Measurements from ENCODE around the gene MME. TPM values are rescaled to one million over a fixed set of nuclear protein-coding genes. Genes with fewer than 3 reads are reported as not detected.

MME gene
- total and polyA plus RNA-seq, 2 of the 8 experiments (the other 6 are each of a cell fraction or from before 2014, with no cell fraction given) = 5.0 to 39.6 TPM

- no peak overlapping the region for H2BK12ac ChIP-seq (ENCODE audit: low read depth, low read length)
- no peaks in the 10 kb centered on the region for H3K79me2 ChIP-seq (ENCODE audit: control insufficient read depth in 1 of 2, insufficient read depth in 2 of 2, low read length in 2 of 2)
- H4K20me1 ChIP-seq (replicated peaks in 1 of 2; ENCODE audit: control insufficient read depth in 1 of 2, insufficient read depth in 2 of 2, low read length in 2 of 2) = no peaks in the 10 kb centered on the region
- no peaks in the 10 kb centered on the region for H3K36me3 ChIP-seq (ENCODE audit: control insufficient read depth in 2 of 4, insufficient read depth in 4 of 4, low read length in 3 of 4)
- no peaks in the 10 kb centered on the region for H3K23me2 ChIP-seq (ENCODE audit: low read depth, low read length)
- H3K4me3 ChIP-seq (ENCODE audit: extremely low read depth in 1 of 4, insufficient read depth in 2 of 4, low read depth in 3 of 4, low read length in 4 of 4) = no peak overlapping the region
- no peaks in the 10 kb centered on the region for H3K4me1 ChIP-seq (replicated peaks in 1 of 4; ENCODE audit: control insufficient read depth in 3 of 4, insufficient read depth in 4 of 4, low read length in 3 of 4)
- H2BK15ac ChIP-seq (ENCODE audit: low read length) = no peak overlapping the region
- H3K18ac ChIP-seq (ENCODE audit: extremely low read depth, low read length) = no peak overlapping the region
- no peak overlapping the region for H3K4me2 ChIP-seq (ENCODE audit: insufficient read depth in 1 of 2, low read depth in 2 of 2, low read length in 2 of 2)
- no peak overlapping the region for H3K4ac ChIP-seq (replicated peaks; ENCODE audit: insufficient read length, low read depth, low read length)
- no peaks in the 10 kb centered on the region for H3K27me3 ChIP-seq (replicated peaks in 1 of 4; ENCODE audit: control insufficient read depth in 3 of 4, extremely low read depth in 1 of 4, insufficient read depth in 3 of 4, low read length in 3 of 4)
- no peak overlapping the region for H3K9ac ChIP-seq (replicated peaks in 1 of 4; ENCODE audit: extremely low read depth in 1 of 4, low read depth in 3 of 4, low read length in 3 of 4)
- no peak overlapping the region for H3K14ac ChIP-seq (ENCODE audit: insufficient read length)
- no peaks in the 10 kb centered on the region for H3K79me1 ChIP-seq (ENCODE audit: low read depth, low read length)
- H3K23ac ChIP-seq (ENCODE audit: insufficient read length) = no peak overlapping the region
- H2BK5ac ChIP-seq (ENCODE audit: low read depth, low read length) = no peak overlapping the region
- no peak overlapping the region for H3K27ac ChIP-seq (ENCODE audit: low read depth, low read length)
- FAIRE-seq (no peak), DNase-seq (ENCODE audit: low read depth in 1 of 2, low spot score in 2 of 2) (no peak)
- no peak overlapping the region for H4K8ac ChIP-seq (ENCODE audit: extremely low read depth, insufficient read depth, low read length)
- H3K9me3 ChIP-seq (ENCODE audit: insufficient read depth in 2 of 2, low read depth in 1 of 2, low read length in 1 of 2) = no peaks in the 10 kb centered on the region
- H3K56ac ChIP-seq (replicated peaks; ENCODE audit: insufficient read length, low read depth, low read length) = no peak overlapping the region
- no peak overlapping the region for H2BK20ac ChIP-seq (ENCODE audit: low read length)
- H2BK120ac ChIP-seq (replicated peaks; ENCODE audit: low read depth, low read length) = no peak overlapping the region
- CTCF ChIA-PET (ENCODE audit: partially characterized antibody) = no interaction called here
- no peak overlapping the region for H2AFZ ChIP-seq (ENCODE audit: low read length)
- WGBS, 2 experiments (ENCODE audit: extremely low coverage in 1 of 2, insufficient coverage in 1 of 2, insufficient read length in 1 of 2, insufficient replicate concordance in 2 of 2, low coverage in 1 of 2, low lambda C conversion rate in 2 of 2, missing lambda C conversion rate in 1 of 2) = 83% methylated on average over 2 of the region's 2 CpGs; no CpG with 5 or more reads in 1 of the 2 experiments
- POLR2A ChIA-PET (ENCODE audit: partially characterized antibody) = no interaction called here
- no peak overlapping the region for H4K91ac ChIP-seq (replicated peaks; ENCODE audit: insufficient read length, low read length)
- no peak overlapping the region for H4K5ac ChIP-seq (ENCODE audit: insufficient read length, low read depth, low read length)
- no peak overlapping the region for H2AK5ac ChIP-seq (ENCODE audit: low read depth, low read length)
- TF ChIP-seq, protein P1, sequence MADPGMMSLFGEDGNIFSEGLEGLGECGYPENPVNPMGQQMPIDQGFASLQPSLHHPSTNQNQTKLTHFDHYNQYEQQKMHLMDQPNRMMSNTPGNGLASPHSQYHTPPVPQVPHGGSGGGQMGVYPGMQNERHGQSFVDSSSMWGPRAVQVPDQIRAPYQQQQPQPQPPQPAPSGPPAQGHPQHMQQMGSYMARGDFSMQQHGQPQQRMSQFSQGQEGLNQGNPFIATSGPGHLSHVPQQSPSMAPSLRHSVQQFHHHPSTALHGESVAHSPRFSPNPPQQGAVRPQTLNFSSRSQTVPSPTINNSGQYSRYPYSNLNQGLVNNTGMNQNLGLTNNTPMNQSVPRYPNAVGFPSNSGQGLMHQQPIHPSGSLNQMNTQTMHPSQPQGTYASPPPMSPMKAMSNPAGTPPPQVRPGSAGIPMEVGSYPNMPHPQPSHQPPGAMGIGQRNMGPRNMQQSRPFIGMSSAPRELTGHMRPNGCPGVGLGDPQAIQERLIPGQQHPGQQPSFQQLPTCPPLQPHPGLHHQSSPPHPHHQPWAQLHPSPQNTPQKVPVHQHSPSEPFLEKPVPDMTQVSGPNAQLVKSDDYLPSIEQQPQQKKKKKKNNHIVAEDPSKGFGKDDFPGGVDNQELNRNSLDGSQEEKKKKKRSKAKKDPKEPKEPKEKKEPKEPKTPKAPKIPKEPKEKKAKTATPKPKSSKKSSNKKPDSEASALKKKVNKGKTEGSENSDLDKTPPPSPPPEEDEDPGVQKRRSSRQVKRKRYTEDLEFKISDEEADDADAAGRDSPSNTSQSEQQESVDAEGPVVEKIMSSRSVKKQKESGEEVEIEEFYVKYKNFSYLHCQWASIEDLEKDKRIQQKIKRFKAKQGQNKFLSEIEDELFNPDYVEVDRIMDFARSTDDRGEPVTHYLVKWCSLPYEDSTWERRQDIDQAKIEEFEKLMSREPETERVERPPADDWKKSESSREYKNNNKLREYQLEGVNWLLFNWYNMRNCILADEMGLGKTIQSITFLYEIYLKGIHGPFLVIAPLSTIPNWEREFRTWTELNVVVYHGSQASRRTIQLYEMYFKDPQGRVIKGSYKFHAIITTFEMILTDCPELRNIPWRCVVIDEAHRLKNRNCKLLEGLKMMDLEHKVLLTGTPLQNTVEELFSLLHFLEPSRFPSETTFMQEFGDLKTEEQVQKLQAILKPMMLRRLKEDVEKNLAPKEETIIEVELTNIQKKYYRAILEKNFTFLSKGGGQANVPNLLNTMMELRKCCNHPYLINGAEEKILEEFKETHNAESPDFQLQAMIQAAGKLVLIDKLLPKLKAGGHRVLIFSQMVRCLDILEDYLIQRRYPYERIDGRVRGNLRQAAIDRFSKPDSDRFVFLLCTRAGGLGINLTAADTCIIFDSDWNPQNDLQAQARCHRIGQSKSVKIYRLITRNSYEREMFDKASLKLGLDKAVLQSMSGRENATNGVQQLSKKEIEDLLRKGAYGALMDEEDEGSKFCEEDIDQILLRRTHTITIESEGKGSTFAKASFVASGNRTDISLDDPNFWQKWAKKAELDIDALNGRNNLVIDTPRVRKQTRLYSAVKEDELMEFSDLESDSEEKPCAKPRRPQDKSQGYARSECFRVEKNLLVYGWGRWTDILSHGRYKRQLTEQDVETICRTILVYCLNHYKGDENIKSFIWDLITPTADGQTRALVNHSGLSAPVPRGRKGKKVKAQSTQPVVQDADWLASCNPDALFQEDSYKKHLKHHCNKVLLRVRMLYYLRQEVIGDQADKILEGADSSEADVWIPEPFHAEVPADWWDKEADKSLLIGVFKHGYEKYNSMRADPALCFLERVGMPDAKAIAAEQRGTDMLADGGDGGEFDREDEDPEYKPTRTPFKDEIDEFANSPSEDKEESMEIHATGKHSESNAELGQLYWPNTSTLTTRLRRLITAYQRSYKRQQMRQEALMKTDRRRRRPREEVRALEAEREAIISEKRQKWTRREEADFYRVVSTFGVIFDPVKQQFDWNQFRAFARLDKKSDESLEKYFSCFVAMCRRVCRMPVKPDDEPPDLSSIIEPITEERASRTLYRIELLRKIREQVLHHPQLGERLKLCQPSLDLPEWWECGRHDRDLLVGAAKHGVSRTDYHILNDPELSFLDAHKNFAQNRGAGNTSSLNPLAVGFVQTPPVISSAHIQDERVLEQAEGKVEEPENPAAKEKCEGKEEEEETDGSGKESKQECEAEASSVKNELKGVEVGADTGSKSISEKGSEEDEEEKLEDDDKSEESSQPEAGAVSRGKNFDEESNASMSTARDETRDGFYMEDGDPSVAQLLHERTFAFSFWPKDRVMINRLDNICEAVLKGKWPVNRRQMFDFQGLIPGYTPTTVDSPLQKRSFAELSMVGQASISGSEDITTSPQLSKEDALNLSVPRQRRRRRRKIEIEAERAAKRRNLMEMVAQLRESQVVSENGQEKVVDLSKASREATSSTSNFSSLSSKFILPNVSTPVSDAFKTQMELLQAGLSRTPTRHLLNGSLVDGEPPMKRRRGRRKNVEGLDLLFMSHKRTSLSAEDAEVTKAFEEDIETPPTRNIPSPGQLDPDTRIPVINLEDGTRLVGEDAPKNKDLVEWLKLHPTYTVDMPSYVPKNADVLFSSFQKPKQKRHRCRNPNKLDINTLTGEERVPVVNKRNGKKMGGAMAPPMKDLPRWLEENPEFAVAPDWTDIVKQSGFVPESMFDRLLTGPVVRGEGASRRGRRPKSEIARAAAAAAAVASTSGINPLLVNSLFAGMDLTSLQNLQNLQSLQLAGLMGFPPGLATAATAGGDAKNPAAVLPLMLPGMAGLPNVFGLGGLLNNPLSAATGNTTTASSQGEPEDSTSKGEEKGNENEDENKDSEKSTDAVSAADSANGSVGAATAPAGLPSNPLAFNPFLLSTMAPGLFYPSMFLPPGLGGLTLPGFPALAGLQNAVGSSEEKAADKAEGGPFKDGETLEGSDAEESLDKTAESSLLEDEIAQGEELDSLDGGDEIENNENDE (IDR thresholded peaks at IDR 0.05; ENCODE audit: insufficient replicate concordance, low read length) = no peak
Measured at GRCh38 chr3:155231792-155232191, 151.7 kb downstream of the MME start.

Data from H1 (cell line).